Upper lobe of left lung (tissue), 6 donors: ENCODE measurements around the gene ERC1. TPM values are rescaled to one million over a fixed set of nuclear protein-coding genes. Genes with fewer than 3 reads are reported as not detected.

Source experiments
- ATAC-seq, 2 donors: fragments of 200-7000 bp; cut with Tn5 transposase; one replicate each; pipeline ENCODE4 v1.9.1; 2022; ENCODE audit warnings: mild to moderate bottlenecking in 2 of 2, moderate library complexity in 2 of 2; ENCODE audit not compliant: low FRiP score in 2 of 2
- DNase-seq, 2 donors: peaks; one replicate each; pipeline ENCODE4 v3.0.0-alpha.2; 2019 to 2020
- H3K27ac ChIP-seq, 4 donors: fragments of 200-600 bp; sonication (generic); one replicate each; pipeline ENCODE4 v1.5.1; 2016 to 2019
- H3K27me3 ChIP-seq, 4 donors: fragments of 200-600 bp; sonication (generic); one replicate each; pipeline ENCODE4 v1.5.1; 2017 to 2019
- H3K36me3 ChIP-seq, 4 donors: fragments of 200-600 bp; sonication (generic); one replicate each; pipeline ENCODE4 v1.5.1; 2016 to 2019
- H3K4me1 ChIP-seq, 4 donors: fragments of 200-600 bp; sonication (generic); one replicate each; pipeline ENCODE4 v1.5.1; 2018 to 2019
- H3K4me3 ChIP-seq, 4 donors: fragments of 200-600 bp; sonication (generic); one replicate each; pipeline ENCODE4 v1.5.1; 2017 to 2019; ENCODE audit warnings: mild to moderate bottlenecking in 2 of 4, moderate library complexity in 1 of 4
- H3K9me3 ChIP-seq, 4 donors: fragments of 200-600 bp; sonication (generic); one replicate each; pipeline ENCODE4 v1.5.1; 2018 to 2019
- EP300 ChIP-seq, 4 donors: sonication (generic); formaldehyde crosslinking; IDR thresholded peaks; one replicate each; pipeline ENCODE4 v1.5.1; 2017; ENCODE audit warnings: antibody characterized with exemption in 4 of 4, control low read depth in 2 of 4
- POLR2A ChIP-seq, 4 donors: fragments of 450-650 bp; IDR thresholded peaks; one replicate each; pipeline ENCODE4 v1.5.1; 2016 to 2017; ENCODE audit warnings: antibody characterized with exemption in 4 of 4, mild to moderate bottlenecking in 2 of 4
- POLR2AphosphoS5 ChIP-seq, 2 donors: sonication (generic); formaldehyde crosslinking; IDR thresholded peaks; one replicate each; pipeline ENCODE4 v1.5.1; 2017; ENCODE audit warnings: antibody characterized with exemption in 2 of 2
- WGBS, 2 donors: methylation state at CpG; one replicate each; pipeline ENCODE4 v1.1.5; 2017 to 2018; 5-methylcytosine and 5-hydroxymethylcytosine counted together
- total RNA-seq, 6 donors: library from RNA; depleted of rRNA in 4 of 6; stranded (reverse); fragments of >200 nt in 4 of 6; gene quantifications; one replicate each; pipeline versions ENCODE4 v1.1.0 to v1.2.1, GENCODE V29; 2016 to 2021
- TF ChIP-seq, protein P1 (sequence below), 6 experiments: fragments of 450-650 bp in 4 of 6; fragments of 200-600 bp in 2 of 6; sonication (generic) in 2 of 6; IDR thresholded peaks; one replicate each; pipeline ENCODE4 v1.5.1; 2016 to 2019; ENCODE audit warnings: antibody characterized with exemption in 6 of 6
- donor health status: DM: no; HTN: no; CAD: no; lungs with moderate emphysema.
- donor health status: DM: no; HTN: yes; CAD: no; lungs with severe emphysema.

The ERC1 gene
- total RNA-seq, 6 donors from 2014 or later: 37.7 to 158 (median 60.1) TPM

- H3K27me3 ChIP-seq: no peaks in the 10 kb centered on the region
- H3K27ac ChIP-seq: no peak overlapping the region
- no peak for ATAC-seq
- no peak for TF ChIP-seq POLR2AphosphoS5 (IDR thresholded peaks at IDR 0.05)
- TF ChIP-seq, protein P1, sequence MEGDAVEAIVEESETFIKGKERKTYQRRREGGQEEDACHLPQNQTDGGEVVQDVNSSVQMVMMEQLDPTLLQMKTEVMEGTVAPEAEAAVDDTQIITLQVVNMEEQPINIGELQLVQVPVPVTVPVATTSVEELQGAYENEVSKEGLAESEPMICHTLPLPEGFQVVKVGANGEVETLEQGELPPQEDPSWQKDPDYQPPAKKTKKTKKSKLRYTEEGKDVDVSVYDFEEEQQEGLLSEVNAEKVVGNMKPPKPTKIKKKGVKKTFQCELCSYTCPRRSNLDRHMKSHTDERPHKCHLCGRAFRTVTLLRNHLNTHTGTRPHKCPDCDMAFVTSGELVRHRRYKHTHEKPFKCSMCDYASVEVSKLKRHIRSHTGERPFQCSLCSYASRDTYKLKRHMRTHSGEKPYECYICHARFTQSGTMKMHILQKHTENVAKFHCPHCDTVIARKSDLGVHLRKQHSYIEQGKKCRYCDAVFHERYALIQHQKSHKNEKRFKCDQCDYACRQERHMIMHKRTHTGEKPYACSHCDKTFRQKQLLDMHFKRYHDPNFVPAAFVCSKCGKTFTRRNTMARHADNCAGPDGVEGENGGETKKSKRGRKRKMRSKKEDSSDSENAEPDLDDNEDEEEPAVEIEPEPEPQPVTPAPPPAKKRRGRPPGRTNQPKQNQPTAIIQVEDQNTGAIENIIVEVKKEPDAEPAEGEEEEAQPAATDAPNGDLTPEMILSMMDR (IDR thresholded peaks at IDR 0.05): no peak
- no peak for TF ChIP-seq POLR2A (IDR thresholded peaks at IDR 0.05)
- no peak for TF ChIP-seq EP300 (IDR thresholded peaks at IDR 0.05)
- H3K4me3 ChIP-seq: no peak overlapping the region
- WGBS, 2 donors: 94 to 96% methylated on average over 7 of the region's 7 CpGs
- peaks cover 0 to 4% (median 0%) of the 10 kb centered on the region in 4 donors for H3K4me1 ChIP-seq
- H3K9me3 ChIP-seq: no peaks in the 10 kb centered on the region
- DNase-seq: no peak
- H3K36me3 ChIP-seq: peaks cover 4 to 34% (median 14%) of the 10 kb centered on the region in 4 donors
Observed at GRCh38 chr12:1494856-1495255, 503.8 kb downstream of the ERC1 start.

DNA sequence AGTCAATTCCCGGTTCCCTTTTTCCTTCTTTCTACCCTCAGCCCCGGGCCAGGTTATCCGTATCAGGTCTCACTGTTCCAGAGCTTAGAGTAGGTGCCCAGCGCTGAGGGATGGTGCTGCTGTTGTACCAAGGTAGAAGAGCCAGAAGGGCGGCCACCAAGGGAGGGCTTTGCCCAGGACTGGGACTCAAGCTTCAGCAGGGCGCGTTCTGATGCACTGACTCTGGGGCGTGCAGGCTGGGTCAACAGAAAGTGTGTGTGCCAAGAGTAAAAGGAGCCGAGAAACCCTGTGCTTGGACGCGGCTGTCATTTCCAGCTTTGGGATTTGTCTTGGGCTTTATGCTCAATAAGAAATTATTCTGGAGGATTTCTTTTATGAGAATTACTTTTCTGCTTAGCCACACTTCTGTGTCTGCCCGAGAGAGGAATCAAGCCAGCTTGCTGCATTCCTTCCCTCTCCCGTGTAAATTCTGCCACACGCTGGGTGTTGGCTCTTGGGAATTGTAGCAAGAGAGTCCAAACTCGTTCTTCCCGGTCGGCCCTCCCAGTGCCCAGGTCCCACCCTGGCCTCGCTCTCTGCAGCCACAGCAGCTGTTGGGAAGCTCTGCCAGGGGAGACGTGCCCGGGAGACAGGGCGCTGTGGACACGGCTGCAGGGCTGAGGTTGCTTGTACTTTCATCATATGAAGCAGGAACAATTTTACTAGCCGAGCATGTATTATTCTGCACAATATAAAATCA is 505.3 kb downstream of the ERC1 start:
- peak in 1 of 2 donors; percentile 38 for ATAC-seq
- Histone ChIP-seq H3K4me1 (peaks cover 0 to 4% (median 0%) of the 10 kb centered on the region in 4 donors), H3K27ac (peak overlapping the region in 1 of 4 donors; percentile 38), H3K36me3 (peaks cover 0 to 20% (median 7%) of the 10 kb centered on the region in 4 donors), H3K27me3 (no peaks in the 10 kb centered on the region), H3K9me3 (no peaks in the 10 kb centered on the region), H3K4me3 (peak overlapping the region in 1 of 4 donors; percentile 10)
- DNase-seq: no peak
- TF ChIP-seq POLR2A (IDR thresholded peaks at IDR 0.05): no peak
- no peak for TF ChIP-seq EP300 (IDR thresholded peaks at IDR 0.05)
- TF ChIP-seq, protein P1 (IDR thresholded peaks at IDR 0.05): no peak
- no peak for TF ChIP-seq POLR2AphosphoS5 (IDR thresholded peaks at IDR 0.05)
- 52 to 62% methylated on average over 19 to 23 of the region's 23 CpGs for WGBS, 2 donors

- Histone ChIP-seq H3K27me3 (no peaks in the 10 kb centered on the region), H3K36me3 (peaks cover 0 to 11% (median 1%) of the 10 kb centered on the region in 4 donors), H3K4me3 (no peak overlapping the region), H3K27ac (no peak overlapping the region), H3K4me1 (peaks cover 0 to 4% (median 0%) of the 10 kb centered on the region in 4 donors), H3K9me3 (no peaks in the 10 kb centered on the region)
- TF ChIP-seq POLR2A (IDR thresholded peaks at IDR 0.05) (no peak), POLR2AphosphoS5 (IDR thresholded peaks at IDR 0.05) (no peak), EP300 (IDR thresholded peaks at IDR 0.05) (no peak)
- TF ChIP-seq, protein P1 (IDR thresholded peaks at IDR 0.05): no peak
- ATAC-seq (no peak), DNase-seq (no peak)
- WGBS, 2 donors: 94 to 97% methylated on average over 4 of the region's 4 CpGs
Observed at GRCh38 chr12:1497161-1497560, 506.1 kb downstream of the ERC1 start.

DNA sequence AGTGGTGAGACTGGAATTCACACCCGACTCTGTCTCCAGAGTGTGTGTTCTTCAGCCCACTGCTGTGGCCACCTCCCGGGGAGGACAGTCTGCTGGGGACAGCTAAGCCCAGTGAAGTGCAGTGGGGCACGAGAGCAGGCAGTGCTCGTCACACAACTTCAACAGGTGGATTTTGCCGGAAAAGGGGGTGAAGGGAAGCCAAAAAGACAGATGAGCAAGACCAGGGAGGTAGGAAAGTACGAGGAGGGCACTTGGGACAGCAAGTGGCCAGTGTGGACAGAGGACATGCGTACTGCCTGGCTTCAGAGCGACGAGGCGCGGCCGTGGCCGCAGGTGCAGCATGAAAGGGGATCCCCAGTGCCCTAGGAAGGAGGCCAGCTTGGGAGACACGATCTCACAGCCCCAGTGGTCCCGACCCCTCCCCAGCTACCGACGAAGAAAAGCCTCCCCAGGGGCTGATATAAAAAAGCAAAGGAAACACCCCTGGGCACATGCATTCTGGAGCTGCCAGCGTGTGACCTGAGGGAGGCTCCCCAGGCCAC is 507.2 kb downstream of the ERC1 start:
- TF ChIP-seq POLR2A (IDR thresholded peaks at IDR 0.05) (no peak), POLR2AphosphoS5 (IDR thresholded peaks at IDR 0.05) (no peak), EP300 (IDR thresholded peaks at IDR 0.05) (no peak)
- TF ChIP-seq, protein P1 (IDR thresholded peaks at IDR 0.05): no peak
- Histone ChIP-seq H3K27ac (no peak overlapping the region), H3K9me3 (no peaks in the 10 kb centered on the region), H3K36me3 (peaks cover 0 to 3% (median 0%) of the 10 kb centered on the region in 4 donors), H3K27me3 (no peaks in the 10 kb centered on the region), H3K4me3 (no peak overlapping the region), H3K4me1 (peaks cover 0 to 4% (median 0%) of the 10 kb centered on the region in 4 donors)
- ATAC-seq (no peak), DNase-seq (no peak)
- 73 to 84% methylated on average over 18 of the region's 18 CpGs for WGBS, 2 donors
